GM19035 (cell line): ENCODE measurements around the gene EIF4ENIF1.
"Not testable (repeated sequence)": the region's sequence is repeated elsewhere in the genome, so short reads cannot be mapped to it uniquely, and the experiment has no call there.

Experiments
- ATAC-seq: cut with Tn5 transposase; IDR thresholded peaks from one replicate; pipeline ENCODE4 v1.9.1; 2021; ENCODE audit not compliant: unreplicated experiment

The EIF4ENIF1 gene

DNA sequence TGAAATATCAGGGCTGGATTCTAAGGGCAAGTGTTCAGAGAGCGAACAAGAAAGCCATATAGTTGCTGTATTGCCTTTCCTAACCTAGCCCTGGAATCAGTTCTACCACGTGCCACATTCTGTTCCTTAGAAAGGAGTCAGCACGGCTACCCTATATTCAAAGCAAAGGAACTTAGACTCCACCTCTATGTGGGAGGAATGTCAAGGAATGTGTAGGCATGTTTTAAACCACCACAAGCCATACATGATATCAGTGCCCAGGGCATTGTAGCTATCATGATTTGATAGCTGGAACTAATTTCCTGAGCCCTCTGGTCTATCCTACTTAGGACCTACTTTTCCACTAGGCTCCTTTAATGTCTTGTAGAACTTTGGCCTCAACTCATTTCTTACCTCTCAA is 2.5 kb upstream of the EIF4ENIF1 start:
- ATAC-seq, result no peak

GRCh38 chr22:31491218-31491962 is 1.7 kb upstream of the EIF4ENIF1 start:
- no peak for ATAC-seq

DNA sequence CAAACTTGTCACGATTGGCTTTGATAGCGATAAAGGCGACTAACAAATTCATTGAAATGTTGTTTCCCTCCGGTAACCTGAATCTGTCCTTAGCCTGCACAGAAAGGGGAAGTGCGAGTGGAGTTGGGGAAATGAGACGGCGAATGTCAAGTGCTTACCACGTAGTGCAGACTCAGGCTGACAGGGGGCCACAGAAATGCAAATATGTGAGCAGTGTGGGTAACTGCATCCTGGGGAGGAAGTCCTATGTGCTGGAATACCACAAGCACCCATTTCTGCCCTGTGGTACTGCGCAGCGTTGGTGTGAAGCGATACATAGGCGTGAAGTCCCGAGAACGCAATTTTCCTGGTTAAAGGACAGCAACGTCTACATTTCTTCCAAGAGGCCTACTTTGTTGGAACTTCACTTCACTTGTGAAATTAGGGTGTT is 869 bp upstream of the EIF4ENIF1 start:
- ATAC-seq, result peak; percentile 52

DNA sequence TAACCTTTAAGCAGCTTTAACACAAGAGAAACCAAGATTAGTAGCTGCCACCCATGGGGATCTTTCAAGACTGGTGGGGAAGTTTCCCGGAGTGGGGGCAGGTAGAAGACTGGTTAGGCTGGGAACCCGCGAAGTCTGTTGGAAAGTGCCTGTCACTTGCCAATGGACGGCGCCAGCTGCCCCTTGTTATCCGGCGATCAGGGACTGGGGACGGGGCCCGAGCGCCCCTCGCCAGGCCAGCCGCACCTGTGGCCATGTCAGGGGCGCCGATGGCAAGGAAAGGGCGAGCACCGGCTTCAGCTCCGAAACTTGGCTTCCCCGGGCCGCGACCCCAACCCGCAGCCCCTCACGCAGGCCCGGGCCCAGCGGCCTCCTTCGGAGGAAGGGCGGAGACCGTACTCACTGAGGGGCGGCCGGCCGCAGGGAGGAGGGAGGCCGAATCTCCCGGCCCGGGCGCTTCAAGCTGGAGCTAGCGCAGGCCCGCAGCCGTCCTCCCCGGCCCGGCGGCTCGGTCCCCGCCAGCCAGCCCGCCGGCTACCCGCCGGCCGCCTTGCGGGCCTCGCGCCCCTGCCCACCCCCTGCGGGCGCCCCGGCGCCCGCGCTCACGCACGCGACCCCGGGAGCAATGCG is 539 bp downstream of the EIF4ENIF1 start:
- peak; percentile 12 for ATAC-seq

- ATAC-seq, result no peak
Observed at GRCh38 chr22:31488346-31488883, 1.2 kb downstream of the EIF4ENIF1 start.

DNA sequence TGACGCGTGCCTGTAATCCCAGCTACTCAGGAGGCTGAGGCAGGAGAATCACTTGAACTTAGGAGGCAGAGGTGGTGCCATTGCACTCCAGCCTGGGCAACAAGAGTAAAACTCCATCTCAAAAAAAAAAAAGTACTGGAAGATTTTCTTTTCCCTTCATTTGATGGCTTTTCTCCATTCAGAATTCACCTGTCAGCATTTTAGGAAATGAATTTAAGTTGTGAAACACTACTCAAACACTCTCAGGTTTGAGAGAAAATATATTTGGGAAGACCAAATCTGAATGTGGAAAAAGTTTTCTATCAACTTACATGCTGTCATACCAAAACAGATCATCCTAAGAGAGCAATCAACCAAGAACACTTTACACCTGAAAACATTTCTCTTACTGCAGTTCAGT is 2.7 kb downstream of the EIF4ENIF1 start:
- no peak for ATAC-seq

DNA sequence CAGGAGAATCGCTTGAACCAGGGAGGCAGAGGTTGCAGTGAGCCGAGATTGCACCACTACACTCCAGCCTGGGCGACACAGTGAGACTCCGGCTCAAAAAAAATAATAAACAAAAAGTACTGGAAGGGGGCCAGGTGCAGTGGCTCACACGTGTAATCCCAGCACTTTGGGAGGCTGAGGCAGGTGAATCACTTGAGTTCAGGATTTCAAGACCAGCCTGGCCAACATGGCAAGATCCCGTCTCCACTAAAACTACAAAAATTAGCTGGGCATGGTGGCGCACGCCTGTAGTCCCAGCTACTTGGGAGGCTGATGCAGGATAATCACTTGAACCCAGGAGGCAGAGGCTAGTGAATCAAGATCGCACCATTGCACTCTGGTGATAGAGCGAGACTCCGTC is 3.3 kb downstream of the EIF4ENIF1 start:
- ATAC-seq, result not testable (repeated sequence)

GRCh38 chr22:31482470-31482869 is 7.2 kb downstream of the EIF4ENIF1 start:
- not testable (repeated sequence) for ATAC-seq

DNA sequence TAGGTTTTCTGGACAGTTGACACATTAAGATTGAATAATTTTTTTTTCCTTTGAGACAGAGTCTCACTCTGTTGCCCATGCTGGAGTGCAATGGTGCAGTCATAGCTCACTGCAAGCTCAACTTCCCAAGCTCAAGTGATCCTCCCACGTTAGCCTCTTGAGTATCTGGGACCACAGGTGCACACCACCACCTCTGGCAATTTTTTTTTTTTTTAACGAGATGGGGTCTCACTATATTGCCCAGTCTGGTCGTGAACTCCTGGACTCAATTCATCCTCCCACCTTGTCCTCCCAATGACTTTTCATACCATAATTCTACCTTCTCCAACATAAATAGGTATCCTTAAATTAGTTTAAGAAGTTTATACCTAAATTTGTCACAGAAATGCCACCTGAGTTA is 8.5 kb downstream of the EIF4ENIF1 start:
- no peak for ATAC-seq

DNA sequence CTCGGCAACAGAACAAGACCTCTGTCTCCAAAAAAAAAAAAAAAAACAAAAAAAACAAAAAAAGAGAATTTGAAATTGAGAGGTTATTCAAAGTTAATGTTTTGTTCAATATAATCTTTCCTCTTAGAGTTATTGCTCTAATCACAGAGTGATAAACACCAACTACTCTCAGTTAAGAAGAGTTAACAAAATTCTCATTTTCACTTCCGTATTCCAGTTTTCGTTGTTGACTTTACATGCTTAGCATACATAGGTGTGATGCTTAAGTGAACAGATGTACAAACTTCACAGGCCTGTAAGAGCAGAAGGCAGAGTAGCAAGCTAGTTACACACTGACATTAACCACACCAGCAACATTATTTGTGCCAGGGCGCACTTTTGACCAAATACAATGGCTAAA is 12.3 kb downstream of the EIF4ENIF1 start:
- peak; percentile 77 for ATAC-seq

- no peak for ATAC-seq
Observed at GRCh38 chr22:31475800-31476199, 13.8 kb downstream of the EIF4ENIF1 start.

DNA sequence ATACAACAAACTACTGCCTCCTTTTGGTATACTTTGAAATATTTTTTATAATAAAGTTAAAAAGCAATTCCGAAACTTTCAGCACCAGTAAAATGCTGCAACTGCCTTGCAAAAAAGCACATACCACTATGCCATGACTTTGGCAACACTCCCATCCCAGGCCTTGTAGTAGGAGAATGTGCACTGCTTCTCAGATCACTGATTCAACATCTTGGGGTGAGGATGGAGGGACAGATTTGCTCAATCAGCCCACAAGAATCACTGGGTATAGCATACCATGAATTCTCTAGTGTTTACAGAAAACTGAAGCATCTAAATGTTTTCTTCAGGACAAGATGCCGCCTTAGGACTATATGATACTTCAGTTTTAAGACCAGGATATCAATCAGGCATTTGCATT is 14.9 kb downstream of the EIF4ENIF1 start:
- no peak for ATAC-seq

DNA sequence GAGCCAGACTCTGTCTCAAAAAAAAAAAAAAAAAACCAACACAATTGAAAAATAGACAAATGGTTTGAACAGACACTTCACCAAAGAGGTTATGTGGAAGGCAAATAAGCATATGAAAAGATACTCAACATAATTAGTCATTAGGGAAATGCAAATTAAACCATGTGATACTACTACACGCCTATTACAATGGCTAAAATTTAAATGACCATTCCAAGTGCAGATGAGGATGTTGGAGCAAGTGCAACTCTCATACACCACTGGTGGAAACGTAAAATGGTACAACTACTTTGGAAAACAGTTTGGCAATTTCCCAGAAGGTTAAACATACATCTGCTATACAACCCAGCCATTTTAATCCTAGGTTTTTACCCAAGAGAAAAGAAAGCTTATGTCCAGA is 24.3 kb downstream of the EIF4ENIF1 start:
- no peak for ATAC-seq

GRCh38 chr22:31461699-31462098 is 27.9 kb downstream of the EIF4ENIF1 start:
- no peak for ATAC-seq

GRCh38 chr22:31451709-31452571 is 37.7 kb downstream of the EIF4ENIF1 start:
- ATAC-seq, result no peak

DNA sequence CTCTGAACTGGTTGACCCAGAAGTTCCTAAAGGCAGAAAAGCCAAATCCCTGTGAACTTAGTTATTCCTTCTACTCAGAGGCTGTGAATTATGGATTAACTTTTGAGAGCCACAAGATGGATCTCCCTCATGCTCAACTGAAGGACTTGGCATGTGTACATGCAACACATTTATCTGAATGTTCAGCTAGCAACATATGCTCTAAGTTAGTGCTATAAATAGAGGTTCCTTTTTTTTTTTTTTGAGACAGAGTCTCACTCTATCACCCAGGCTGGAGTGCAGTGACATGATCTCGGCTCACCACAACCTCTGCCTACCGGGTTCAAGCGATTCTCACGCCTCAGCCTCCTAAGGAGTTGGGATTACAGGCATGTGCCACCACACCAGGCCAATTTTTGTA is 40.1 kb downstream of the EIF4ENIF1 start:
- no peak for ATAC-seq

DNA sequence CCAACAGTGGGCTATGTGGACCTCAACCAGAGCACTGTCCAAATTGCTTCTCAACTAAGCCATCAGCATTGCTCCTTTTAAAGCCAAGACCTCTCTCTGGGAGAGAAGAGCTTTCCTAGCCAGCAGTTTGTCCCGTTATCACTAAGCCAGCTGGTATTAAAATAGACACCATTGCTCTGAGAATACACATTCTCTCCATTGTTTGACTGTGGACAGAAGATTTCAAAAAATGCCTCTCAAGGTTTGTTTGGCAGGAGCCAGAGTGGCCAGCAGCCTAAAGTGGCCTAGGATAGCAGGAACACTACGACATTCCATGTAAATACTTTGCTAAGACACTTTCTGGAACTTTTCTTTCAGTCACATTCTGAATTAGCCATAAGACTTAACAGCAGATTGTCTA is 41.3 kb downstream of the EIF4ENIF1 start:
- ATAC-seq, result no peak

GRCh38 chr22:31447337-31447736 is 42.3 kb downstream of the EIF4ENIF1 start:
- no peak for ATAC-seq

DNA sequence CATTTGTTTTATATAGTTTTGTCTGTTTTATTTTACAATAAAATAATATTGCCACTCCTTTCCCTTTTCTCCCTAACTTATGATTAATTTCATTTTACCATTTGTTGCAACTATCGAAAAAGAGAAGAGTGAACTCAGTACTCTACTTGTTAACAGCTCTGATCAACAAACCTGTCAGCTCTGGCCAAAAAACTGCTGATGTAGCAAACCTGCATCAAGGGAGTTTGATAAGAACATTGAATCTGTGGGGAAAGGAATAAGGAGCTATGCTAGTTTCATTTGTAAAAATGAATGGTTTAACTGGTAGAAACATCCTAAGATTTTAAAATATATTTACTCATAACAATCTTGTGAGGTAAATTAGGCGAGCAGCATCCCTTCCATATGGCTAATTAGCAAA is 42.9 kb downstream of the EIF4ENIF1 start:
- ATAC-seq, result no peak

- ATAC-seq, result no peak
Observed at GRCh38 chr22:31446208-31446607, 43.4 kb downstream of the EIF4ENIF1 start.

GRCh38 chr22:31445642-31446041 is 44.0 kb downstream of the EIF4ENIF1 start:
- no peak for ATAC-seq
